ENCODE data around the gene EP400.

EP400 gene

DNA sequence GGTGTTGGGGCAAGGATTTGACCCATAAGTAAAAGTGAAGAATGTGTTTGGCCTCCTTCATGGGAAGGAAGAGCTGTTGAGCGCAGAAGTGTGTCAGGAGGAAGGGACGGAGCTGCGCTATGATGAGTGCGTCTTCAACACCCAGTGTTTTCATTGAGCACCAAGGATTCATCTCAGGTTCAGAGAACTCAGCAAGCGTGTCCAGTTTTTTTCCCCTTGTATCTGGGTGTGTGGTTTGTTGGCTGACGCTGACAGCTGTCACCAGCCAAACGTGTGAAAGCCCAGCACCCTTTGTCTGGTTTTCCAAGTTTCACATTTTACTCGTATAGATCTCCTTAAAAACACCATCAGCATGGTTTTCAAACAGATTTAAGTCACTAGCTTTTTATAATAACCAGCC lies 12.3 kb downstream of the EP400 start:
- Histone ChIP-seq H3K4me1 (ENCODE audit: insufficient read depth, low read length) (peaks cover 7% of the 10 kb centered on the region), H3K27ac (ENCODE audit: low read depth, low read length) (no peak overlapping the region), H3K4me3 (ENCODE audit: low read length) (no peak overlapping the region), H3K9ac (ENCODE audit: low read depth, low read length) (no peak overlapping the region), H3K27me3 (ENCODE audit: insufficient read depth, low read length) (no peaks in the 10 kb centered on the region), H3K36me3 (ENCODE audit: insufficient read depth, low read length) (peaks cover 31% of the 10 kb centered on the region), H3K9me3 (ENCODE audit: insufficient read depth, low read depth, low read length) (no peaks in the 10 kb centered on the region)
- 98% methylated on average over 8 of the region's 8 CpGs for WGBS

DNA sequence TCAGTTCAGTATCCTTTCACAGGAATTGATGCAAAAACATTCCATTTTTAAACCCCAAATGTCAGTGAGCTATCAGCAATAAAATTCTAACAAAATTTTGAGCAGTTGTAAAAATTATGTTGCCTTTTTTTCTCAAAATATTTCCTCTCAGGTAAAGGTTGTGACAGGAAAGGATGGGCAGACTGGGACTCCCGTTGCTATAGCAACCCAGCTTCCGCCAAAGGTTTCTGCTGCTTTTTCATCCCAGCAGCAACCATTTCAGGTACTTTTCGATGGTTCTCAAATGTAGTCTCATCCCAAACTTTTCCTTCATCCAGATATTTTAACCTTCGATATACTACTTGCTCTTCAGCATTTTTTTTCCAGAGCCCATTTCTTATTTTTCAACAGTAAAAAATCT lies 13.6 kb downstream of the EP400 start:
- no peaks in the 10 kb centered on the region for H3K27me3 ChIP-seq (ENCODE audit: insufficient read depth, low read length)
- H3K4me1 ChIP-seq (ENCODE audit: insufficient read depth, low read length), result no peaks in the 10 kb centered on the region
- no peaks in the 10 kb centered on the region for H3K9me3 ChIP-seq (ENCODE audit: insufficient read depth, low read depth, low read length)
- no peak overlapping the region for H3K4me3 ChIP-seq (ENCODE audit: low read length)
- no peak overlapping the region for H3K9ac ChIP-seq (ENCODE audit: low read depth, low read length)
- 89% methylated on average over 4 of the region's 4 CpGs for WGBS
- no peak overlapping the region for H3K27ac ChIP-seq (ENCODE audit: low read depth, low read length)
- peaks cover 31% of the 10 kb centered on the region for H3K36me3 ChIP-seq (ENCODE audit: insufficient read depth, low read length)

DNA sequence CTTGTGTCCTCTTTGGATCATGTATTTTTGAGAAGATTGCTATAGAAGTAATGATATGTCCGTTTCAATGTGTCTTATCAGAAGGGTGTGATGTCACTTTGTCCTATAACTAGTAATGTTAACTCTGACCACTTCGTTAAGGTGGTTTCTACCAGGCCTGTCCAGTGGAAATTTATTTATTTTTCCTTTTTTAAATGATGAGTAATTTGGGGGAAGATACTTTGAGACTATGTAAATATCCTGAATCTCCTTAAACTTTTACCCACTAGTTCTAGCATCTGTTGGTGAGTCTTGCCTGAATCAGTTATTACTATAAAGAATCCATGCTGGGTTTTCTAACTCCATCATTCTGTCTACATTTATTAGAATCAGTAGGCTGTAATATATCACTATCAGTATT lies 15.3 kb downstream of the EP400 start:
- H3K4me1 ChIP-seq (ENCODE audit: insufficient read depth, low read length), result no peaks in the 10 kb centered on the region
- H3K27ac ChIP-seq (ENCODE audit: low read depth, low read length), result no peak overlapping the region
- no peaks in the 10 kb centered on the region for H3K27me3 ChIP-seq (ENCODE audit: insufficient read depth, low read length)
- 98% methylated on average over 2 of the region's 2 CpGs for WGBS
- no peaks in the 10 kb centered on the region for H3K9me3 ChIP-seq (ENCODE audit: insufficient read depth, low read depth, low read length)
- no peak overlapping the region for H3K4me3 ChIP-seq (ENCODE audit: low read length)
- no peak overlapping the region for H3K9ac ChIP-seq (ENCODE audit: low read depth, low read length)
- peaks cover 31% of the 10 kb centered on the region for H3K36me3 ChIP-seq (ENCODE audit: insufficient read depth, low read length)

DNA sequence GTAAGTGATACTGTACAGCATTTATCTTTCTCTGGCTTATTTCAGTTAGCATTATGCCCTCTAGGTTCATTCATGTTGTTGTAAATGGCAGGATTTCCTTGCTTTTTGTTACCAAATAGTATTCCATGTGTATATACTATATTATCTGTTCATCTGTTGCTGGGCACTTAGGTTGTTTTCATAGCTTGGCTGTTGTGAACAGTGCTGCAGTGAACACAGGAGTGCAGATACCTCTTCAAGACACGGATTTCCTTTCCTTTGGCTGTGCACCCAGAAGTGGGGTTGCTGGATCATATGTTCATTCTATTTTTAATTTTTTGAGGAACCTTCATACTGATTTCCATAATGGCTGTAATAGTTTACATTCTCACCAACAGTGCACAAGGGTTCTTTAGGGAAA lies 21.5 kb downstream of the EP400 start:
- Histone ChIP-seq H3K27me3 (ENCODE audit: insufficient read depth, low read length) (no peaks in the 10 kb centered on the region), H3K9me3 (ENCODE audit: insufficient read depth, low read depth, low read length) (no peaks in the 10 kb centered on the region), H3K36me3 (ENCODE audit: insufficient read depth, low read length) (no peaks in the 10 kb centered on the region), H3K9ac (ENCODE audit: low read depth, low read length) (no peak overlapping the region), H3K4me1 (ENCODE audit: insufficient read depth, low read length) (no peaks in the 10 kb centered on the region), H3K27ac (ENCODE audit: low read depth, low read length) (no peak overlapping the region), H3K4me3 (ENCODE audit: low read length) (no peak overlapping the region)
- WGBS, result 100% methylated on average over 1 of the region's 1 CpG

DNA sequence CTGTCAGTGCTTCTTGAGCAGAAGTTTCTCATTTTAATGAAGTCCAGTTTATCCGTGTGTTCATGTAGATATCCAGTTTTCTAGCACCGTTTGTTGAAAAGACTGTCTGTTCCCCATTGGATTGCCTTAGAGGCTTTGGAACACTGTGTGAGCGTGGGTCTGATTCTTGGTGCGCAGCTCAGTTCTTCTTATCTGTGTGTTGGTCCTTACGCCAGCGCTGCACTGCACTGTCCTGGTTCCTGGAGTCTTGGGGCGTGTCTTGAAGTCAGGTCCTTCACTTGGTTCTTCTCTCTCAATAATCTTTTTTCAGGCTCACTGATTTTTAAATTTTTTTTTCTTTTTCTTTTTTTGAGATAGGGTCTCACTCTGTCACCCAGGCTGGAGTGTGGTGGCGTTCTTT lies 25.5 kb downstream of the EP400 start:
- Histone ChIP-seq H3K4me1 (ENCODE audit: insufficient read depth, low read length) (no peaks in the 10 kb centered on the region), H3K27ac (ENCODE audit: low read depth, low read length) (no peak overlapping the region), H3K4me3 (ENCODE audit: low read length) (no peak overlapping the region), H3K9ac (ENCODE audit: low read depth, low read length) (no peak overlapping the region), H3K36me3 (ENCODE audit: insufficient read depth, low read length) (peaks cover 8% of the 10 kb centered on the region), H3K27me3 (ENCODE audit: insufficient read depth, low read length) (no peaks in the 10 kb centered on the region), H3K9me3 (ENCODE audit: insufficient read depth, low read depth, low read length) (no peaks in the 10 kb centered on the region)
- 96% methylated on average over 8 of the region's 8 CpGs for WGBS

DNA sequence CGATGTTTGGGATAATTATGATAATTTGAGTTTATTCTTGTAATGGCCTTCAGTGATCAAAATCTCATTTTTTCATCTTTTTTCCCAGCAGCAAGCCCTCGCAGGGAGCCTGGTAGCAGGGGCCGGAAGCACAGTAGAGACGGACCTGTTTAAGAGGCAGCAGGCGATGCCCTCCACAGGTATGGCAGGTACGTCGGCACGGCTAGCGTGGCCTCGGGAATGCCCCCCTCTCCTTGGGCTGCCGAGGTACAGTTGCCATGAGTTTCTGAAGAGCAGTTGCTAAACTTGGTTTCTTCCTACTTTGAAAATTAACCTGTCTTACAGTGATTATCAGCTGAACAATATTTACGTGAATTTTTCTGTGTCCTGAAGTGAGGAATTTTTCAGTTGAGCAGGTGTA lies 29.9 kb downstream of the EP400 start:
- Histone ChIP-seq H3K9ac (ENCODE audit: low read depth, low read length) (no peak overlapping the region), H3K9me3 (ENCODE audit: insufficient read depth, low read depth, low read length) (no peaks in the 10 kb centered on the region), H3K4me1 (ENCODE audit: insufficient read depth, low read length) (no peaks in the 10 kb centered on the region), H3K4me3 (ENCODE audit: low read length) (no peak overlapping the region), H3K27me3 (ENCODE audit: insufficient read depth, low read length) (no peaks in the 10 kb centered on the region), H3K27ac (ENCODE audit: low read depth, low read length) (no peak overlapping the region), H3K36me3 (ENCODE audit: insufficient read depth, low read length) (peaks cover 47% of the 10 kb centered on the region)
- 96% methylated on average over 11 of the region's 12 CpGs for WGBS

DNA sequence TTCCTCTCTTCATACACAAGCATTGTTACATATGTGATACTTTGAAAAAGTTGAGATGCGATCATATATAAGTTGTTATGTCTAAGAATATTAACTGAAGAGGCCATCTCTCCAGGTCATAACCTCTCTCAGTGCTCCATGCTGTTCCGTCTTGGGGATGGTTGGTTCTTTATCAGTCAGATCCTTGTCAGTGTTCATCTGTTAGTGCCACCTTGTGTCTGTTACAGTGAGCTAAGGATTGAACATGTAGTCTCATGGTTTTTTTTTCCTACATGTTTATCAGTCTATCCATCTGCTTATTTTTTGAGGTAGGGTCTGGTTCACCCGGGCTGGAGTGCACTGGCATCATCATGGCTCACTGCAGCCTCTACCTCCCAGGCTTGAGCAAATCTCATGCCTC lies 30.5 kb downstream of the EP400 start:
- no peak overlapping the region for H3K4me3 ChIP-seq (ENCODE audit: low read length)
- no peak overlapping the region for H3K9ac ChIP-seq (ENCODE audit: low read depth, low read length)
- H3K27ac ChIP-seq (ENCODE audit: low read depth, low read length), result no peak overlapping the region
- no peaks in the 10 kb centered on the region for H3K4me1 ChIP-seq (ENCODE audit: insufficient read depth, low read length)
- no peaks in the 10 kb centered on the region for H3K27me3 ChIP-seq (ENCODE audit: insufficient read depth, low read length)
- no peaks in the 10 kb centered on the region for H3K9me3 ChIP-seq (ENCODE audit: insufficient read depth, low read depth, low read length)
- H3K36me3 ChIP-seq (ENCODE audit: insufficient read depth, low read length), result peaks cover 54% of the 10 kb centered on the region
- 95% methylated on average over 3 of the region's 3 CpGs for WGBS

DNA sequence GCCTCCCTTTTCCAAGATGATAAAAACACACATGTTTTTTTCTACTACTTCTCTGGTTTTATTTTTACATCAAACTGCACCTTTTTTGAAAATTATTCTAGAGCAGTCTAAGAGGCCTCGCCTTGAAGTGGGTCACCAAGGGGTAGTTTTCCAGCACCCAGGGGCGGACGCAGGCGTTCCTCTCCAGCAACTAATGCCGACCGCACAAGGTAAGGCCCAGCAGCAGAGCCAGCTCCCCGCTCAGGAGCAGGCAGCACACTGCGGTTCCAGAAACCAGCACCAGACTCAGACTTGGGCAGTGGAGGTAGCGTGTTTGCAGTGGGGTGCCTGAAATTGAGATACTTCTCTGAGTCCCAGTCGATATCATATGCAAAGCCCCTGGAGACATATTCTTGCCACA lies 31.6 kb downstream of the EP400 start:
- Histone ChIP-seq H3K9me3 (ENCODE audit: insufficient read depth, low read depth, low read length) (no peaks in the 10 kb centered on the region), H3K36me3 (ENCODE audit: insufficient read depth, low read length) (peaks cover 61% of the 10 kb centered on the region), H3K9ac (ENCODE audit: low read depth, low read length) (no peak overlapping the region), H3K4me1 (ENCODE audit: insufficient read depth, low read length) (no peaks in the 10 kb centered on the region), H3K4me3 (ENCODE audit: low read length) (no peak overlapping the region), H3K27me3 (ENCODE audit: insufficient read depth, low read length) (no peaks in the 10 kb centered on the region), H3K27ac (ENCODE audit: low read depth, low read length) (no peak overlapping the region)
- 94% methylated on average over 10 of the region's 10 CpGs for WGBS

DNA sequence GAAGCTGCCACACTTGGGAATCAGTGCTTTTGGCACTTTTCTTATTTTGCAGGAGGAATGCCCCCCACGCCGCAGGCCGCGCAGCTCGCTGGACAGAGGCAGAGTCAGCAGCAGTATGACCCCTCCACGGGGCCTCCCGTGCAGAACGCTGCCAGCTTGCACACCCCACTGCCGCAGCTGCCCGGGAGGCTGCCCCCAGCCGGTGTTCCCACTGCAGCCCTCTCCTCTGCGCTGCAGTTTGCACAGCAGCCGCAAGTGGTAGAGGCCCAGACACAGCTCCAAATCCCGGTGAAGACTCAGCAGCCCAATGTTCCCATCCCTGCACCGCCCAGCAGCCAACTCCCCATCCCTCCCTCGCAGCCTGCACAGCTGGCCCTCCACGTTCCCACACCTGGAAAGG lies 32.3 kb downstream of the EP400 start:
- WGBS, result 97% methylated on average over 17 of the region's 17 CpGs
- peaks cover 67% of the 10 kb centered on the region for H3K36me3 ChIP-seq (ENCODE audit: insufficient read depth, low read length)
- H3K9ac ChIP-seq (ENCODE audit: low read depth, low read length), result no peak overlapping the region
- peaks cover 3% of the 10 kb centered on the region; the same call in 1 of the 2 replicates for H3K4me1 ChIP-seq (ENCODE audit: insufficient read depth, low read length)
- no peaks in the 10 kb centered on the region for H3K9me3 ChIP-seq (ENCODE audit: insufficient read depth, low read depth, low read length)
- no peak overlapping the region for H3K27ac ChIP-seq (ENCODE audit: low read depth, low read length)
- H3K4me3 ChIP-seq (ENCODE audit: low read length), result no peak overlapping the region
- no peaks in the 10 kb centered on the region for H3K27me3 ChIP-seq (ENCODE audit: insufficient read depth, low read length)

DNA sequence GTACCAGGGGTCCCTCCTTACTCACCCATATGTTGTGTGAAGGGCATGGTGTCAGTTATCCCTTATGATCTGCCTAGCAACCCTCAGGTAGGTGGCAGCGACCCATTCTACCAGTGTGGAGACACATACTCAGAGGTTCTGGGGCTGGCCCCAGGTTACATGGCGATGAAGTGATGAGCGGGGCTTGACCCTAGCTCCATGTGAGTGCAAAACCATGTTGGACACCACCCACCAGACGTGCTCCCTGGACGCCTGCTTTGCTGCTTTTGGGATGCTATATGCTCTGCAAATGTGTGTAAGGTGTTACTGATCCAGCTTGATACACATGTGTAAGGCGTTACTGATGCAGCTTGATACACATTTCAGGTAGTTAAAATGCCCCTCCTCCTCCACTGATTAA lies 33.3 kb downstream of the EP400 start:
- H3K27me3 ChIP-seq (ENCODE audit: insufficient read depth, low read length), result no peaks in the 10 kb centered on the region
- H3K9ac ChIP-seq (ENCODE audit: low read depth, low read length), result no peak overlapping the region
- H3K27ac ChIP-seq (ENCODE audit: low read depth, low read length), result no peak overlapping the region
- 98% methylated on average over 6 of the region's 6 CpGs for WGBS
- H3K36me3 ChIP-seq (ENCODE audit: insufficient read depth, low read length), result peaks cover 77% of the 10 kb centered on the region
- H3K9me3 ChIP-seq (ENCODE audit: insufficient read depth, low read depth, low read length), result no peaks in the 10 kb centered on the region
- H3K4me1 ChIP-seq (ENCODE audit: insufficient read depth, low read length), result peaks cover 3% of the 10 kb centered on the region; the same call in 1 of the 2 replicates
- no peak overlapping the region for H3K4me3 ChIP-seq (ENCODE audit: low read length)

DNA sequence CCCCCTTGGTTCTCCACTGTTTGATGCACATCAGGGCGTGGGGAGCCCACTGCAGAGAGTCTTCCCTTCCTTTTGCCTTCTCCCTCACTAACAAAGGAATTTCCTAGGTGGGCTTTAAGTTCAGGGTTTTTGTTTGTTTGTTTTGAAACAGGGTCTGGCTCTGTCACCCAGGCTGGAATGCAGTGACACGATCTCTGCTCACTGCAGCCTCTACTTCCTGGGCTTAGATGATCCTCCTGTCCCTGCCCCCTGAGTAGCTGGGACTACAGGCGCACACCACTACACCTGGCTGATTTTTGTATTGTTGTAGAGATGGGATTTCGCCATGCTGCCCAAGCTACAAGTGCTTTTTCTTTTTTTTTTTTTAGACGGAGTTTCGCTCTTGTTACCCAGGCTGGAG lies 33.8 kb downstream of the EP400 start:
- Histone ChIP-seq H3K36me3 (ENCODE audit: insufficient read depth, low read length) (peaks cover 82% of the 10 kb centered on the region), H3K27ac (ENCODE audit: low read depth, low read length) (no peak overlapping the region), H3K9me3 (ENCODE audit: insufficient read depth, low read depth, low read length) (no peaks in the 10 kb centered on the region), H3K9ac (ENCODE audit: low read depth, low read length) (no peak overlapping the region), H3K4me3 (ENCODE audit: low read length) (no peak overlapping the region), H3K4me1 (ENCODE audit: insufficient read depth, low read length) (peaks cover 4% of the 10 kb centered on the region; the same call in 1 of the 2 replicates), H3K27me3 (ENCODE audit: insufficient read depth, low read length) (no peaks in the 10 kb centered on the region)
- WGBS, result 93% methylated on average over 6 of the region's 6 CpGs

DNA sequence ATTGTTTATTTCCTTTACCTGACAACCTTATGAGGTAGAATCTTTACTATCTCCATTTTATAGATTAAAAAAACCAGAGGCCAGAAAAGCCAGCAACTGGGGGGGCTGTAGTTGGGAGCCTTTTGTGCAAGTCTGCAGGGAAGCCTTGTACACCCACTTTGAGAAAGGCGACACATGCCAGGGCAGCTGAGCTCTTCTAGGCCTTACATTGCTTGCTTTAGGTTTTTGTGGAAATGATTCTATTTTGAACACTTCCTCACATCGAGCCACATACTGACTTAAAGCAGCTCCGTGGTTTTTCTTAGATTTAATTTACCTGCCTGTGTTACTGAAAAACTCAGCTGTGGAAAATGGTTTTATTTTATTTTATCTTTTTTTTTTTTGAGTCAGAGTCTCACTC lies 34.6 kb downstream of the EP400 start:
- Histone ChIP-seq H3K9me3 (ENCODE audit: insufficient read depth, low read depth, low read length) (no peaks in the 10 kb centered on the region), H3K4me3 (ENCODE audit: low read length) (no peak overlapping the region), H3K9ac (ENCODE audit: low read depth, low read length) (no peak overlapping the region), H3K36me3 (ENCODE audit: insufficient read depth, low read length) (peaks cover 88% of the 10 kb centered on the region), H3K4me1 (ENCODE audit: insufficient read depth, low read length) (peaks cover 11% of the 10 kb centered on the region), H3K27me3 (ENCODE audit: insufficient read depth, low read length) (no peaks in the 10 kb centered on the region), H3K27ac (ENCODE audit: low read depth, low read length) (no peak overlapping the region)
- 96% methylated on average over 3 of the region's 3 CpGs for WGBS
